ENCODE data around the gene MYBPC3.
"Not testable (repeated sequence)": the region's sequence is repeated elsewhere in the genome, so short reads cannot be mapped to it uniquely, and the experiment has no call there.

MYBPC3 gene

DNA sequence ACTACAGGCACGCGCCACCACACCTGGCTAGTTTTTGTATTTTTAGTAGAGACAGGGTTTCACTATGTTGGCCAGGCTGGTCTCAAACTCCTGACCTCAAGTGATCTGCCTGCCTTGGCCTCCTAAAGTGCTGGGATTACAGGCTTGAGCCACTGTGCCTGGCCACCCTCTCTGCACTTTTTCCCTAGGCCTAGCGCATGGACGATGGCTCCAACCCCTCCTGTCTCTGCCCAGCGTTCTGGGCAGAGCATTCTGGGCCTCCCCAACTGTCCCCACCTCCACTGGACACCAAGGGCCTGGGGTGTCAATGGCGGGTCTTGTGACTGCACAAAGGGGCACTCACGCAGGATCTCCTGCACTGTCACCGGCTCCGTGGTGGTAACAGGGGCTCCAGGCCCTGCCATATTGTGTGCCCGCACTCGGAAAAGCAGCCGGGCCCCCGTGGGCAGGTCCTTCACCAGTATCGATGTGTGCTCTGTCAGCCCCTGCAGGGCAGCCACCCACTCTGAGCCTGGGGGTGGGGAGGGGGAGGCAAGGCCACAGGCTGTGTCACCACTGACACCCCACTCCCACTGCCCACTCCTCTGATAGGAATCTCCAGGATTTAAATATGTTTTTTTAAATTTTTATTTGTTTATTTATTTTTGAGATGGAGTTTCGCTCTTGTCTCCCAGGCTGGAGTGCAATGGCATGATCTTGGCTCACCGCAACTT, 17.6 kb downstream of the MYBPC3 start:
- H3K4me1 ChIP-seq (ENCODE audit: control insufficient read depth, insufficient read depth, low read depth, low read length); H2BK5ac ChIP-seq (ENCODE audit: low read depth, low read length, poor library complexity, severe bottlenecking); H3K4ac ChIP-seq (ENCODE audit: low read depth in 1 of 2, low read length in 2 of 2): not testable (repeated sequence)

DNA sequence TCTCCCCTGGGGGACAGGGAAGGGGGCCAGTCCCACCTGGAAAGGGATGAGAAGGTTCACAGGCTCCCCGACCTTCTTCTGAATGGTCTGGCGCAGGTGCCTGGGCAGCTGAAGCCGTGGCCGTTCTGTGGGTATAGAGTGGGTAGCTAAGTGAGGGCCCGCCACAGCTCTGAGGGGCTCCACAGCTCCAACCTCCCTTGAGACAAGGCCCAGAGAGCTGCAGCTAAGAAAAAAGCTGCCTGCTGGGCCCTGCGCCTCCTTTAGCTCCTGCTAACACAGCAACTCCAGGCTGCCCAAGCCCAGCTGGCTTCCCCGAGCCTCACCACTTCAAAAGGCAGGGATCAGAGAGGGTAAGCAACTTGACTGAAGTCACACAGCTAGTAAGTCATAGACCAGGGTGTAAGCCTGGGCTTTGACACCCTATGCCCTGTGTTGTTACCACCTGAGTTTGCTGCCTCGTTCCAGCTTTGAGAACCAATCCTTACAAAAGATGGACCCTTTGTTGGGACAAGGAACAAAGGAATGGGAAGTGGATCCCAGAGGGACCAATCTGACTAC, 18.5 kb downstream of the MYBPC3 start:
- Histone ChIP-seq H4K91ac (ENCODE audit: low read length) (no peak overlapping the region), H2BK12ac (ENCODE audit: low read length in 2 of 2) (no peak overlapping the region), H2BK15ac (ENCODE audit: low read depth, poor library complexity, severe bottlenecking) (no peak overlapping the region), H3K27me3 (ENCODE audit: control insufficient read depth in 1 of 2, insufficient read depth in 1 of 2, low read length in 2 of 2) (peaks cover 0 to 20% of the 10 kb centered on the region in 2 experiments), H2AK5ac (ENCODE audit: low read length, severe bottlenecking) (no peak overlapping the region), H3K14ac (ENCODE audit: low read length in 2 of 2) (no peak overlapping the region), H3K9me3 (ENCODE audit: control insufficient read depth, low read length) (no peaks in the 10 kb centered on the region), H3K9ac (ENCODE audit: low read length) (no peak overlapping the region), H2AFZ (ENCODE audit: low read depth, low read length) (no peak overlapping the region), H3K4me1 (ENCODE audit: control insufficient read depth, insufficient read depth, low read depth, low read length) (peaks cover 9% of the 10 kb centered on the region), H3K27ac (ENCODE audit: low read length, poor library complexity, severe bottlenecking) (no peak overlapping the region), H3K4me3 (ENCODE audit: insufficient read depth in 1 of 2, low read depth in 1 of 2, low read length in 2 of 2) (no peak overlapping the region), H2BK120ac (ENCODE audit: low read depth, low read length) (no peak overlapping the region), H3K79me1 (replicated peaks; ENCODE audit: low read length, poor library complexity, severe bottlenecking) (no peaks in the 10 kb centered on the region), H3K23ac (ENCODE audit: low read length in 2 of 2) (no peak overlapping the region), H3K36me3 (ENCODE audit: control insufficient read depth in 1 of 2, insufficient read depth in 2 of 2, low read depth in 1 of 2, low read length in 2 of 2) (peaks cover 0 to 22% of the 10 kb centered on the region in 2 experiments), H3K4ac (ENCODE audit: low read depth in 1 of 2, low read length in 2 of 2) (no peak overlapping the region), H3K18ac (ENCODE audit: low read depth in 1 of 2, low read length in 2 of 2) (no peak overlapping the region), H3K4me2 (ENCODE audit: low read length, poor library complexity, severe bottlenecking) (no peak overlapping the region), H4K8ac (ENCODE audit: low read length) (no peak overlapping the region), H2BK5ac (ENCODE audit: low read depth, low read length, poor library complexity, severe bottlenecking) (no peak overlapping the region)
- DNase-seq = no peak
- WGBS = 94% methylated on average over 8 of the region's 8 CpGs

More for the DNA sequence above, 17.6 kb downstream of the MYBPC3 start:
- not testable (repeated sequence) for H3K79me1 ChIP-seq (replicated peaks; ENCODE audit: low read length, poor library complexity, severe bottlenecking); H4K91ac ChIP-seq (ENCODE audit: low read length); H2BK12ac ChIP-seq (ENCODE audit: low read length in 2 of 2); H3K18ac ChIP-seq (ENCODE audit: low read depth in 1 of 2, low read length in 2 of 2); H3K4me3 ChIP-seq (ENCODE audit: insufficient read depth in 1 of 2, low read depth in 1 of 2, low read length in 2 of 2); H2BK15ac ChIP-seq (ENCODE audit: low read depth, poor library complexity, severe bottlenecking); H3K27ac ChIP-seq (ENCODE audit: low read length, poor library complexity, severe bottlenecking); H4K8ac ChIP-seq (ENCODE audit: low read length); H3K23ac ChIP-seq (ENCODE audit: low read length in 2 of 2); H2BK120ac ChIP-seq (ENCODE audit: low read depth, low read length); H3K9me3 ChIP-seq (ENCODE audit: control insufficient read depth, low read length); DNase-seq; H3K9ac ChIP-seq (ENCODE audit: low read length); H2AK5ac ChIP-seq (ENCODE audit: low read length, severe bottlenecking); H3K4me2 ChIP-seq (ENCODE audit: low read length, poor library complexity, severe bottlenecking); H3K14ac ChIP-seq (ENCODE audit: low read length in 2 of 2)
- H2AFZ ChIP-seq (ENCODE audit: low read depth, low read length) = peak overlapping the region; percentile 10
- WGBS = 93% methylated on average over 15 of the region's 16 CpGs
- H3K36me3 ChIP-seq (ENCODE audit: control insufficient read depth in 1 of 2, insufficient read depth in 2 of 2, low read depth in 1 of 2, low read length in 2 of 2) = peaks cover 0 to 14% of the 10 kb centered on the region in 2 experiments
- peaks cover 0 to 21% of the 10 kb centered on the region in 2 experiments for H3K27me3 ChIP-seq (ENCODE audit: control insufficient read depth in 1 of 2, insufficient read depth in 1 of 2, low read length in 2 of 2)

DNA sequence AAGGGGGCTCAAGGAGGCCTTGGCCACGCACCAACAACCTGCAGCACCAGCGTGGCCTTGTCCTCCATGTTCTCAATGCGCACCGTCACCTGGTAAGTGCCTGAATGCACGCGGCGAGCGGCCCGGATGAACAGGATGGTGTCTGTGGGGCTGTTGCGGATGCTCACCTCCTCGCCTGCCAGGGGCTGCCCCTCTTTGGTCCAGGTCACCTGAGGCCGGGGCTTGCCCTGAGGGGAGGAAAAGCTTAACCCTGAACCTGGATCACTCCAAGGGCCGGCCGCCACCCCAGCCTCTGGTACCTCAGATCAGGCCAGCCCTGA, 19.0 kb downstream of the MYBPC3 start:
- no peak overlapping the region for H3K23ac ChIP-seq (ENCODE audit: low read length in 2 of 2)
- no peak overlapping the region for H3K27ac ChIP-seq (ENCODE audit: low read length, poor library complexity, severe bottlenecking)
- H4K91ac ChIP-seq (ENCODE audit: low read length) = no peak overlapping the region
- no peak overlapping the region for H2BK12ac ChIP-seq (ENCODE audit: low read length in 2 of 2)
- H3K36me3 ChIP-seq (ENCODE audit: control insufficient read depth in 1 of 2, insufficient read depth in 2 of 2, low read depth in 1 of 2, low read length in 2 of 2) = peaks cover 0 to 27% of the 10 kb centered on the region in 2 experiments
- peaks cover 0 to 16% of the 10 kb centered on the region in 2 experiments for H3K27me3 ChIP-seq (ENCODE audit: control insufficient read depth in 1 of 2, insufficient read depth in 1 of 2, low read length in 2 of 2)
- no peak overlapping the region for H3K4me2 ChIP-seq (ENCODE audit: low read length, poor library complexity, severe bottlenecking)
- H3K9me3 ChIP-seq (ENCODE audit: control insufficient read depth, low read length) = no peaks in the 10 kb centered on the region
- DNase-seq = no peak
- H3K4me1 ChIP-seq (ENCODE audit: control insufficient read depth, insufficient read depth, low read depth, low read length) = peaks cover 9% of the 10 kb centered on the region
- no peak overlapping the region for H3K14ac ChIP-seq (ENCODE audit: low read length in 2 of 2)
- H2AK5ac ChIP-seq (ENCODE audit: low read length, severe bottlenecking) = no peak overlapping the region
- no peak overlapping the region for H3K18ac ChIP-seq (ENCODE audit: low read depth in 1 of 2, low read length in 2 of 2)
- H3K4ac ChIP-seq (ENCODE audit: low read depth in 1 of 2, low read length in 2 of 2) = no peak overlapping the region
- no peak overlapping the region for H2BK5ac ChIP-seq (ENCODE audit: low read depth, low read length, poor library complexity, severe bottlenecking)
- WGBS = 89% methylated on average over 14 of the region's 14 CpGs
- no peaks in the 10 kb centered on the region for H3K79me1 ChIP-seq (replicated peaks; ENCODE audit: low read length, poor library complexity, severe bottlenecking)
- H4K8ac ChIP-seq (ENCODE audit: low read length) = no peak overlapping the region
- no peak overlapping the region for H3K4me3 ChIP-seq (ENCODE audit: insufficient read depth in 1 of 2, low read depth in 1 of 2, low read length in 2 of 2)
- H3K9ac ChIP-seq (ENCODE audit: low read length) = no peak overlapping the region
- H2BK120ac ChIP-seq (ENCODE audit: low read depth, low read length) = no peak overlapping the region
- no peak overlapping the region for H2BK15ac ChIP-seq (ENCODE audit: low read depth, poor library complexity, severe bottlenecking)
- H2AFZ ChIP-seq (ENCODE audit: low read depth, low read length) = no peak overlapping the region

DNA sequence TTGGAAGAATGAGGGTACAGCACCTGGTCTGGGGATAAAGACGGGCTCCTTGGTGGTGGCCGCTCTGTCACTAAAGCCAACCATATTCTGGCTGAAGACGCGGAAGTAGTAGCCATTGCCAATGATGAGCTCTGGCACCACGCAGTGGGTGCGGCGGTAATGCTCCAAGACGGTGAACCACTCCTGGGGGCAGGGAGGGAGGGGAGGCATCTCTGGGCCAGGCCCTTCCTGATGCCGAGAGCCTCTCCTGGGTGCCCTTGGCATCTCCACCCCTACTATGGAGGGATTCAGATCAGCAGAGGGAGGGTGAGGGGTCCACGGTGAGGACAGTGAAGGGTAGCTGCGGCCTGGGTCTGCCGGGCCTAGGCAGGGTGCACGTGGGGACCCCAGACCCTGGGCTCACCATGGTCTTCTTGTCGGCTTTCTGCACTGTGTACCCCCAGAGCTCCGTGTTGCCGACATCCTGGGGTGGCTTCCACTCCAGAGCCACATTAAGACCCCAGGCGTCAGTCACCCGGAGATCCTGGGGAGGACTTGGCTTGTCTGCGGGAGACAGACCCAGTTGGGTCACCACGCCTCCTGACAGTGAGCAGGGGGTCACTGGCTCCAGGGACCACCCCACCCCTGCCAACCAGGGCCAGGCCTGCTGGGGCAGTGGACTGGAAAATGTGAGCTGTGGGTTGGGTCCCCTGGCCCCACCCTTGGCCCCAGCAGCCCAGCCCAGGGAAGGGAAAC, 19.5 kb downstream of the MYBPC3 start:
- H3K36me3 ChIP-seq (ENCODE audit: control insufficient read depth in 1 of 2, insufficient read depth in 2 of 2, low read depth in 1 of 2, low read length in 2 of 2) = peaks cover 0 to 32% of the 10 kb centered on the region in 2 experiments
- H2BK5ac ChIP-seq (ENCODE audit: low read depth, low read length, poor library complexity, severe bottlenecking) = no peak overlapping the region
- no peak overlapping the region for H2BK12ac ChIP-seq (ENCODE audit: low read length in 2 of 2)
- H2BK15ac ChIP-seq (ENCODE audit: low read depth, poor library complexity, severe bottlenecking) = no peak overlapping the region
- no peak overlapping the region for H2AK5ac ChIP-seq (ENCODE audit: low read length, severe bottlenecking)
- H2AFZ ChIP-seq (ENCODE audit: low read depth, low read length) = no peak overlapping the region
- H3K4me2 ChIP-seq (ENCODE audit: low read length, poor library complexity, severe bottlenecking) = no peak overlapping the region
- H3K4me3 ChIP-seq (ENCODE audit: insufficient read depth in 1 of 2, low read depth in 1 of 2, low read length in 2 of 2) = no peak overlapping the region
- H3K14ac ChIP-seq (ENCODE audit: low read length in 2 of 2) = no peak overlapping the region
- no peak overlapping the region for H4K8ac ChIP-seq (ENCODE audit: low read length)
- WGBS = 94% methylated on average over 19 of the region's 20 CpGs
- H3K4ac ChIP-seq (ENCODE audit: low read depth in 1 of 2, low read length in 2 of 2) = no peak overlapping the region
- H3K4me1 ChIP-seq (ENCODE audit: control insufficient read depth, insufficient read depth, low read depth, low read length) = peaks cover 9% of the 10 kb centered on the region
- H2BK120ac ChIP-seq (ENCODE audit: low read depth, low read length) = no peak overlapping the region
- H3K9ac ChIP-seq (ENCODE audit: low read length) = no peak overlapping the region
- no peak for DNase-seq
- peaks cover 0 to 11% of the 10 kb centered on the region in 2 experiments for H3K27me3 ChIP-seq (ENCODE audit: control insufficient read depth in 1 of 2, insufficient read depth in 1 of 2, low read length in 2 of 2)
- no peak overlapping the region for H3K27ac ChIP-seq (ENCODE audit: low read length, poor library complexity, severe bottlenecking)
- H3K23ac ChIP-seq (ENCODE audit: low read length in 2 of 2) = no peak overlapping the region
- H3K18ac ChIP-seq (ENCODE audit: low read depth in 1 of 2, low read length in 2 of 2) = no peak overlapping the region
- no peaks in the 10 kb centered on the region for H3K79me1 ChIP-seq (replicated peaks; ENCODE audit: low read length, poor library complexity, severe bottlenecking)
- no peak overlapping the region for H4K91ac ChIP-seq (ENCODE audit: low read length)
- no peaks in the 10 kb centered on the region for H3K9me3 ChIP-seq (ENCODE audit: control insufficient read depth, low read length)
